Measurements from ENCODE around the gene GLIPR1L1.

- TF ChIP-seq, protein P1, sequence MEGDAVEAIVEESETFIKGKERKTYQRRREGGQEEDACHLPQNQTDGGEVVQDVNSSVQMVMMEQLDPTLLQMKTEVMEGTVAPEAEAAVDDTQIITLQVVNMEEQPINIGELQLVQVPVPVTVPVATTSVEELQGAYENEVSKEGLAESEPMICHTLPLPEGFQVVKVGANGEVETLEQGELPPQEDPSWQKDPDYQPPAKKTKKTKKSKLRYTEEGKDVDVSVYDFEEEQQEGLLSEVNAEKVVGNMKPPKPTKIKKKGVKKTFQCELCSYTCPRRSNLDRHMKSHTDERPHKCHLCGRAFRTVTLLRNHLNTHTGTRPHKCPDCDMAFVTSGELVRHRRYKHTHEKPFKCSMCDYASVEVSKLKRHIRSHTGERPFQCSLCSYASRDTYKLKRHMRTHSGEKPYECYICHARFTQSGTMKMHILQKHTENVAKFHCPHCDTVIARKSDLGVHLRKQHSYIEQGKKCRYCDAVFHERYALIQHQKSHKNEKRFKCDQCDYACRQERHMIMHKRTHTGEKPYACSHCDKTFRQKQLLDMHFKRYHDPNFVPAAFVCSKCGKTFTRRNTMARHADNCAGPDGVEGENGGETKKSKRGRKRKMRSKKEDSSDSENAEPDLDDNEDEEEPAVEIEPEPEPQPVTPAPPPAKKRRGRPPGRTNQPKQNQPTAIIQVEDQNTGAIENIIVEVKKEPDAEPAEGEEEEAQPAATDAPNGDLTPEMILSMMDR (IDR thresholded peaks at IDR 0.05), result no peak
- no peak for TF ChIP-seq POLR2A (IDR thresholded peaks at IDR 0.05)
Measured at GRCh38 chr12:75294336-75294735, 40.1 kb upstream of the GLIPR1L1 start.
